SH-SY5Y (cell line): ENCODE measurements around the gene DMTF1.

ENCODE experiments used
- GATA2 ChIP-seq: IDR thresholded peaks from 2 replicates; pipeline ENCODE4 v1.6.1; 2011; ENCODE audit warnings: mild to moderate bottlenecking, low read depth, low read length
- GATA3 ChIP-seq: IDR thresholded peaks from 2 replicates; pipeline ENCODE4 v1.6.1; 2011; ENCODE audit warnings: low read depth, mild to moderate bottlenecking, low read length, moderate library complexity

DNA sequence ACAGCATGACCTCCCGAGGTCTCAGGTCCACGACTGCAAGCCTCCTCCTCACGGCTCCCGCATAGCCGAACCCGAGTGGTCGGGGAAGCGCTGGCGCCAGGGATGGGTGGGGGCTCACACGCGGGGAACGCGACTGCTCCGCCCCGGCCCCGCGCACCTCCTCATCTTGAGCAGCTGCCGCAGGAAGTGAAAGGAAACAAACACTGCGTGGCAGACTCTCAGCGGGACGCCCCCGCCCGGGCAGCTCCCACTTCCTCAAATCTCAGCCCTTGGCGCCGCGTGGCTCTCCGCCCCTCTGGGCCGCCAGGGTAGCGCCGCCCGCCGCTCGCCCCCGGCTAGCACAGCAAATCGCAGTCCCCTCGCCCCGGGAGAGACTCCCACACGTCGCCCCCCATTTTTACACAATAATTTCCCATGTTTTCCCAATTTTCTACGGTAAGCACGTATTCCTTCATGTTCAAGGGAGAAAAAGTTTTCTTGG is 67.3 kb downstream of the DMTF1 start, which contains the start of gene TMEM243:
- no peak for TF ChIP-seq GATA2
- TF ChIP-seq GATA3: no peak
